Type B pancreatic cell (in vitro differentiated cells): ENCODE measurements around the gene PDE8A. TPM values are rescaled to one million over a fixed set of nuclear protein-coding genes. Genes with fewer than 3 reads are reported as not detected.

Source experiments
- DNase-seq: peaks from one replicate; pipeline ENCODE4 v3.0.0; 2021; ENCODE audit warnings: mixed read lengths; ENCODE audit not compliant: unreplicated experiment; ENCODE audit errors: extremely low spot score
- H3K27ac Mint-ChIP-seq: 2 replicates; pipeline ENCODE4 v1.8.0; 2021; ENCODE audit warnings: mild to moderate bottlenecking, mixed read lengths
- H3K27me3 Mint-ChIP-seq: 2 replicates; pipeline ENCODE4 v1.8.0; 2021; ENCODE audit warnings: mixed read lengths
- H3K36me3 Mint-ChIP-seq: 2 replicates; pipeline ENCODE4 v1.8.0; 2021; ENCODE audit warnings: mixed read lengths
- H3K4me1 Mint-ChIP-seq: one replicate; pipeline ENCODE4 v1.8.0; 2021; ENCODE audit warnings: mixed read lengths; ENCODE audit not compliant: unreplicated experiment
- H3K4me3 Mint-ChIP-seq: 2 replicates; pipeline ENCODE4 v1.8.0; 2021; ENCODE audit warnings: mild to moderate bottlenecking, mixed read lengths
- H3K9me3 Mint-ChIP-seq: 2 replicates; pipeline ENCODE4 v1.8.0; 2021; ENCODE audit warnings: mixed read lengths
- total RNA-seq: library from RNA; stranded (reverse); gene quantifications from 2 replicates; pipeline ENCODE4 v1.2.1, GENCODE V29; 2021; ENCODE audit warnings: low replicate concordance
- TF ChIP-seq, protein P1 (sequence below): fragments of 200-600 bp; sonication (generic); conservative IDR thresholded peaks from 2 replicates; pipeline ENCODE4 v1.5.0; 2021; ENCODE audit warnings: antibody characterized with exemption, mild to moderate bottlenecking

PDE8A gene
- total RNA-seq, 1 donor from 2014 or later, result 22.8 TPM

GRCh38 chr15:85044251-85044853, 62.7 kb downstream of the PDE8A start:
- no peak for DNase-seq
- Mint-ChIP-seq H3K9me3 (no peaks in the 10 kb centered on the region), H3K4me3 (no peak overlapping the region), H3K27ac (no peak overlapping the region), H3K27me3 (no peaks in the 10 kb centered on the region), H3K36me3 (no peaks in the 10 kb centered on the region), H3K4me1 (peaks cover 14% of the 10 kb centered on the region)
- TF ChIP-seq, protein P1, sequence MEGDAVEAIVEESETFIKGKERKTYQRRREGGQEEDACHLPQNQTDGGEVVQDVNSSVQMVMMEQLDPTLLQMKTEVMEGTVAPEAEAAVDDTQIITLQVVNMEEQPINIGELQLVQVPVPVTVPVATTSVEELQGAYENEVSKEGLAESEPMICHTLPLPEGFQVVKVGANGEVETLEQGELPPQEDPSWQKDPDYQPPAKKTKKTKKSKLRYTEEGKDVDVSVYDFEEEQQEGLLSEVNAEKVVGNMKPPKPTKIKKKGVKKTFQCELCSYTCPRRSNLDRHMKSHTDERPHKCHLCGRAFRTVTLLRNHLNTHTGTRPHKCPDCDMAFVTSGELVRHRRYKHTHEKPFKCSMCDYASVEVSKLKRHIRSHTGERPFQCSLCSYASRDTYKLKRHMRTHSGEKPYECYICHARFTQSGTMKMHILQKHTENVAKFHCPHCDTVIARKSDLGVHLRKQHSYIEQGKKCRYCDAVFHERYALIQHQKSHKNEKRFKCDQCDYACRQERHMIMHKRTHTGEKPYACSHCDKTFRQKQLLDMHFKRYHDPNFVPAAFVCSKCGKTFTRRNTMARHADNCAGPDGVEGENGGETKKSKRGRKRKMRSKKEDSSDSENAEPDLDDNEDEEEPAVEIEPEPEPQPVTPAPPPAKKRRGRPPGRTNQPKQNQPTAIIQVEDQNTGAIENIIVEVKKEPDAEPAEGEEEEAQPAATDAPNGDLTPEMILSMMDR, result peak; percentile 63

GRCh38 chr15:85044894-85045293, 63.2 kb downstream of the PDE8A start:
- Mint-ChIP-seq H3K27ac (no peak overlapping the region), H3K4me3 (no peak overlapping the region), H3K36me3 (no peaks in the 10 kb centered on the region), H3K9me3 (no peaks in the 10 kb centered on the region), H3K27me3 (no peaks in the 10 kb centered on the region), H3K4me1 (peaks cover 14% of the 10 kb centered on the region)
- DNase-seq, result no peak
- TF ChIP-seq, protein P1, result no peak

GRCh38 chr15:85045615-85046014, 64.0 kb downstream of the PDE8A start:
- TF ChIP-seq, protein P1, result no peak
- H3K36me3 Mint-ChIP-seq, result no peaks in the 10 kb centered on the region
- H3K9me3 Mint-ChIP-seq, result no peaks in the 10 kb centered on the region
- peaks cover 14% of the 10 kb centered on the region for H3K4me1 Mint-ChIP-seq
- no peak overlapping the region for H3K27ac Mint-ChIP-seq
- H3K27me3 Mint-ChIP-seq, result no peaks in the 10 kb centered on the region
- H3K4me3 Mint-ChIP-seq, result no peak overlapping the region
- no peak for DNase-seq

- H3K27ac Mint-ChIP-seq, result peak overlapping the region; percentile 42
- TF ChIP-seq, protein P1, result no peak
- no peak for DNase-seq
Observed at GRCh38 chr15:85047271-85047948, 65.8 kb downstream of the PDE8A start.

DNA sequence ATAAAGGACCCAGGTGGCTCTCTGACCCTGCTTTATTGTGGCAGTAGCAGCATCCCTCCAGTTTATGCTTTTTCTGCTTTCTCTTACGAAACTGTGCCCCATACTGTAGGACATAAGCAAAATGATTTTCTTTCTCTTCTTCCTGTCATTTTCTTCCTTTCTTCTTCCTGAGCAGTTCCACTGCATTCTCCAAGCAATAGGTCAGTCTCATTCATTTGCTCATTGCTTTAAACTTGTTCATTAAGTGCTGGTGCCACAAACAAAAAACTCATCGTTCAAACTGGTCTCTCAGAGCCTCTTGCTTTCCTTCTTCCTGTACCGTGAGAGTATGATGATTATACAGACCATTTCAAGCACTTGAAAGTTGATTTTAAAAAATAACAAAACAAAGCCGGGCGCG, 66.8 kb downstream of the PDE8A start:
- TF ChIP-seq, protein P1, result no peak
- H3K36me3 Mint-ChIP-seq, result no peaks in the 10 kb centered on the region
- H3K4me3 Mint-ChIP-seq, result no peak overlapping the region
- no peak for DNase-seq
- H3K27me3 Mint-ChIP-seq, result no peaks in the 10 kb centered on the region
- peaks cover 14% of the 10 kb centered on the region for H3K4me1 Mint-ChIP-seq
- H3K9me3 Mint-ChIP-seq, result no peaks in the 10 kb centered on the region
- H3K27ac Mint-ChIP-seq, result peak overlapping the region; percentile 61

More at GRCh38 chr15:85047271-85047948, 65.8 kb downstream of the PDE8A start:
- Mint-ChIP-seq H3K4me3 (peak overlapping the region; percentile 60), H3K27me3 (no peaks in the 10 kb centered on the region), H3K36me3 (no peaks in the 10 kb centered on the region), H3K9me3 (no peaks in the 10 kb centered on the region), H3K4me1 (peaks cover 14% of the 10 kb centered on the region)
